ENCODE measurements around the gene METTL8. TPM values are rescaled to one million over a fixed set of nuclear protein-coding genes. Genes with fewer than 3 reads are reported as not detected.

METTL8 gene
- total RNA-seq, 1 donor from 2014 or later, result 6.7 TPM

DNA sequence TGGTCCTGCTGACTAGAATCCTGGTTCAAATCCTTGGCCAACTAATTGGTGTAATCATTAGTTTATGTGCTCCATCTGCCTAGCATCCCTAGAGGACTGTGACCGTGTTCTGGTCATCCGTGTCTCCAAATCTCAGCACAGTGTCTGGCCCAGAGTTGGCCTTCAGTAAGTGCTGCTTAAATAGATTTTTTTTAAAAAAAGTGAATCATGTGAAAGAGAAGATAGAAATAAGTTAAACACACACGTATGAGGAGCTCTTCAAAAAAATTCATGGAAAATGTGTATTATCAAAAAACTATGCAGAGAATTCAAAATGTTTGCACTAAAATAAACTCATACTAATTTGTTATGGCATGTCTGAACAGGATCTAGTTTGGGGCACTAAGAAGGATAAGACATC is 143.8 kb downstream of the METTL8 start:
- no peak overlapping the region for H3K4me3 ChIP-seq
- no peaks in the 10 kb centered on the region for H3K27me3 ChIP-seq
- H3K36me3 ChIP-seq, result no peaks in the 10 kb centered on the region
- H3K4me1 ChIP-seq, result no peaks in the 10 kb centered on the region
- TF ChIP-seq, protein P1, sequence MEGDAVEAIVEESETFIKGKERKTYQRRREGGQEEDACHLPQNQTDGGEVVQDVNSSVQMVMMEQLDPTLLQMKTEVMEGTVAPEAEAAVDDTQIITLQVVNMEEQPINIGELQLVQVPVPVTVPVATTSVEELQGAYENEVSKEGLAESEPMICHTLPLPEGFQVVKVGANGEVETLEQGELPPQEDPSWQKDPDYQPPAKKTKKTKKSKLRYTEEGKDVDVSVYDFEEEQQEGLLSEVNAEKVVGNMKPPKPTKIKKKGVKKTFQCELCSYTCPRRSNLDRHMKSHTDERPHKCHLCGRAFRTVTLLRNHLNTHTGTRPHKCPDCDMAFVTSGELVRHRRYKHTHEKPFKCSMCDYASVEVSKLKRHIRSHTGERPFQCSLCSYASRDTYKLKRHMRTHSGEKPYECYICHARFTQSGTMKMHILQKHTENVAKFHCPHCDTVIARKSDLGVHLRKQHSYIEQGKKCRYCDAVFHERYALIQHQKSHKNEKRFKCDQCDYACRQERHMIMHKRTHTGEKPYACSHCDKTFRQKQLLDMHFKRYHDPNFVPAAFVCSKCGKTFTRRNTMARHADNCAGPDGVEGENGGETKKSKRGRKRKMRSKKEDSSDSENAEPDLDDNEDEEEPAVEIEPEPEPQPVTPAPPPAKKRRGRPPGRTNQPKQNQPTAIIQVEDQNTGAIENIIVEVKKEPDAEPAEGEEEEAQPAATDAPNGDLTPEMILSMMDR (IDR thresholded peaks at IDR 0.05), result no peak
- DNase-seq (ENCODE audit: low spot score in 2 of 2), result no peak
- no peaks in the 10 kb centered on the region for H3K9me3 ChIP-seq
- H3K27ac ChIP-seq, result no peak overlapping the region
- intact Hi-C loops (cut with DNase I), result no loop called here

DNA sequence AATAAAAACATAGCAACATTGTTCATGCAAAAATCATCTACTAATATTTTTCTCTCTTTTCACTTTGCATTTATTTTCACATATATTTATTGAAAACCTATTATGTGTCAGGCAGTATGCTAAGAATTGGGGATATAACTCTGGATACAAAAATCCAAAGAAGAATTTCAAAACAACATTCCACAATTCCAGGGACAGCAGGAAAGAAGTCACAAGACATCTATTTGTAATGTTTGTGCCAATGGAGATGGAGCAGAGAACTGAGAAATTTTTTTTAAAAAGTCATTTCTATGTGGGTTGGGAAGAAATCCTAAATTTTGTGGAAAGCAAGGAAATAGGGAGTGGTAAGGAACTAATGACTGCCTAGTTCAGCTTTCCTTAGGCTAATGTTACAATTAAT is 144.5 kb downstream of the METTL8 start:
- H3K27ac ChIP-seq, result no peak overlapping the region
- TF ChIP-seq, protein P1 (IDR thresholded peaks at IDR 0.05), result no peak
- H3K36me3 ChIP-seq, result no peaks in the 10 kb centered on the region
- intact Hi-C loops (cut with DNase I), result no loop called here
- no peaks in the 10 kb centered on the region for H3K4me1 ChIP-seq
- no peak overlapping the region for H3K4me3 ChIP-seq
- H3K9me3 ChIP-seq, result no peaks in the 10 kb centered on the region
- H3K27me3 ChIP-seq, result no peaks in the 10 kb centered on the region
- DNase-seq (ENCODE audit: low spot score in 2 of 2), result no peak

DNA sequence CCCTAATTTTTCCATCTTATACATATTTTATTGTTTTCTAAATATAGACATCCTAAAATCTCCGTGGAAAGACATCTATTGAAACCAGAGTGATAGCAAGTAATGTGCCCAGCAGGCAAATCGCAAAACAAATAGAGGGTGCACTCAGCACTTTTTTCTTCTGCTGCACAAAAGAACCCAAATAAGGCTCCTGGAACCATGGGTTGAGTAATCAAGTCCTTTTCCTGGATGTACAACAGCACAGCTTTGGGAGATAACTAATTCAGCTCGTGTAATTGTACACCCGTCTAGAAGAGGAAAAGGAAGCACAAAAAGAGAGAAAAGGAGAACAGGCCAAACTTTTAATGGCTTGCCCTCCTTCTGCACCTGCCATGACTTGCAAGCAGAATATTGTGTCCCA is 146.2 kb downstream of the METTL8 start:
- no peak overlapping the region for H3K27ac ChIP-seq
- H3K36me3 ChIP-seq, result no peaks in the 10 kb centered on the region
- no peak for DNase-seq (ENCODE audit: low spot score in 2 of 2)
- no peaks in the 10 kb centered on the region for H3K27me3 ChIP-seq
- TF ChIP-seq, protein P1 (IDR thresholded peaks at IDR 0.05), result no peak
- no peak overlapping the region for H3K4me3 ChIP-seq
- intact Hi-C loops (cut with DNase I), result no loop called here
- no peaks in the 10 kb centered on the region for H3K9me3 ChIP-seq
- H3K4me1 ChIP-seq, result no peaks in the 10 kb centered on the region

DNA sequence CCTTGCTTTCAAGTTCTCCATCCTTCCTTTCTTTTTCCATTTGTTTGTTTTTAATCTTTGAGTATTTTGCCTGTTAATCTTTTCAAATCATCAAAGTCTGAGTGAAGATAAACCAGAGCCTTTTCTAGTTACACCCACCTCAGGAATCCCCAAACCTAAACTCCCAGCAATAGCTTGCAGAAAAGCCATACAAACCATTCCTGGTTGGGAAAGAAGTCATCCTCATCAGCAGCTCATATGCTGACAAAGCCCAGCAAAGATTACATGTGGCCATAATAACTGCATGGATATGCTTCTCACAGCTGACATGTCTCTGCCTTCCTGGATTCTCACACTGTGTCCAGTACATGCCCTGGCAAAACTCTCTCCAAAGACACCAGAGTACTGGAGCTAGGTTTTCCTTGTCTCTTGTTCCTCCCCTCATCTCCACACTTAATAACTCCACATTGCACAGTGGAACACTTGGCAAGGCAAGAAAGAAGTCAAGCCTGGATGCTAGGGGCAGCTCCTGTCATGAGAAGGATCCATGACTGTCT is 146.7 kb downstream of the METTL8 start:
- TF ChIP-seq, protein P1 (IDR thresholded peaks at IDR 0.05), result no peak
- H3K36me3 ChIP-seq, result no peaks in the 10 kb centered on the region
- no peaks in the 10 kb centered on the region for H3K27me3 ChIP-seq
- H3K9me3 ChIP-seq, result no peaks in the 10 kb centered on the region
- intact Hi-C loops (cut with DNase I), result no loop called here
- no peak overlapping the region for H3K27ac ChIP-seq
- no peaks in the 10 kb centered on the region for H3K4me1 ChIP-seq
- no peak for DNase-seq (ENCODE audit: low spot score in 2 of 2)
- H3K4me3 ChIP-seq, result no peak overlapping the region

DNA sequence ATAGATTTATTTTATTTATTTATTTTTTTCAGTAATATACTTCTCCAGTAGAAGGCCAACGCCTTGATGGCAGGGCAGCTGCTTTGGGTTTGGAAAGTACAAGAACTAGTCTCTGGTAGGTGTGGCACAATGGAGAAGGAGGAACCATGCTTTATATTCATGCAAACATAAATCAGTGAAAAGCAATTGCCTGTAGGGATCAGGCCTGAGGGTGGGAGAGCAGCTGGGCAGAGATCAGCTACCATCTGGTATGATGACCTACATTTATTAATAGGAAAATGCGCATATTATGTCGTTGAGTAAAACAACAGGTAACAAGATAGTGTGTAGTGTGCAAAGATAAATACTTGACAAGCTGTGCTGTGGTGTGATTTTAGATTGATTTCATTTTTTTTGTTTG is 152.7 kb downstream of the METTL8 start:
- H3K27me3 ChIP-seq, result no peaks in the 10 kb centered on the region
- H3K4me3 ChIP-seq, result no peak overlapping the region
- TF ChIP-seq, protein P1 (IDR thresholded peaks at IDR 0.05), result no peak
- intact Hi-C loops (cut with DNase I), result no loop called here
- H3K4me1 ChIP-seq, result no peaks in the 10 kb centered on the region
- H3K9me3 ChIP-seq, result no peaks in the 10 kb centered on the region
- no peaks in the 10 kb centered on the region for H3K36me3 ChIP-seq
- no peak for DNase-seq (ENCODE audit: low spot score in 2 of 2)
- no peak overlapping the region for H3K27ac ChIP-seq
